Measurements from ENCODE around the gene ERICH2.

The ERICH2 gene

GRCh38 chr2:170818752-170819470 is 48.7 kb downstream of the ERICH2 start:
- no peak for DNase-seq (ENCODE audit: low read depth in 1 of 2, low spot score in 1 of 2)
- no peak for TF ChIP-seq GABPA (IDR thresholded peaks at IDR 0.05; ENCODE audit: low read depth)
- no peak for TF ChIP-seq POLR2AphosphoS5 (IDR thresholded peaks at IDR 0.05; ENCODE audit: low read depth)
- TF ChIP-seq CTCF (IDR thresholded peaks at IDR 0.05; ENCODE audit: insufficient read depth, low read length): no peak
- TF ChIP-seq REST (IDR thresholded peaks at IDR 0.05; ENCODE audit: insufficient replicate concordance, low read depth): no peak
- no peak for TF ChIP-seq SPI1 (IDR thresholded peaks at IDR 0.05; ENCODE audit: borderline replicate concordance, low read depth)
- Histone ChIP-seq H3K4me3 (replicated peaks; ENCODE audit: insufficient read depth, low read length) (no peak overlapping the region), H3K27ac (replicated peaks) (no peak overlapping the region), H3K27me3 (ENCODE audit: insufficient read depth, poor library complexity, severe bottlenecking) (peaks cover 88% of the 10 kb centered on the region)

- no peak for TF ChIP-seq GABPA (IDR thresholded peaks at IDR 0.05; ENCODE audit: low read depth)
- TF ChIP-seq CTCF (IDR thresholded peaks at IDR 0.05; ENCODE audit: insufficient read depth, low read length): no peak
- TF ChIP-seq POLR2AphosphoS5 (IDR thresholded peaks at IDR 0.05; ENCODE audit: low read depth): no peak
- TF ChIP-seq REST (IDR thresholded peaks at IDR 0.05; ENCODE audit: insufficient replicate concordance, low read depth): no peak
- no peak for TF ChIP-seq SPI1 (IDR thresholded peaks at IDR 0.05; ENCODE audit: borderline replicate concordance, low read depth)
- peaks cover 88% of the 10 kb centered on the region for H3K27me3 ChIP-seq (ENCODE audit: insufficient read depth, poor library complexity, severe bottlenecking)
- DNase-seq (ENCODE audit: low read depth in 1 of 2, low spot score in 1 of 2): no peak
- H3K4me3 ChIP-seq (replicated peaks; ENCODE audit: insufficient read depth, low read length): no peak overlapping the region
- no peak overlapping the region for H3K27ac ChIP-seq (replicated peaks)
These were observed 49.8 kb downstream of the ERICH2 start for GRCh38 chr2:170819680-170820664.

GRCh38 chr2:170820757-170821530 is 50.8 kb downstream of the ERICH2 start:
- Histone ChIP-seq H3K27me3 (ENCODE audit: insufficient read depth, poor library complexity, severe bottlenecking) (peaks cover 86% of the 10 kb centered on the region), H3K4me3 (replicated peaks; ENCODE audit: insufficient read depth, low read length) (no peak overlapping the region), H3K27ac (replicated peaks) (no peak overlapping the region)
- no peak for DNase-seq (ENCODE audit: low read depth in 1 of 2, low spot score in 1 of 2)
- TF ChIP-seq REST (IDR thresholded peaks at IDR 0.05; ENCODE audit: insufficient replicate concordance, low read depth) (no peak), POLR2AphosphoS5 (IDR thresholded peaks at IDR 0.05; ENCODE audit: low read depth) (no peak), CTCF (IDR thresholded peaks at IDR 0.05; ENCODE audit: insufficient read depth, low read length) (no peak), GABPA (IDR thresholded peaks at IDR 0.05; ENCODE audit: low read depth) (no peak), SPI1 (IDR thresholded peaks at IDR 0.05; ENCODE audit: borderline replicate concordance, low read depth) (no peak)
